ENCODE data around the gene PSMG4.
"Not testable (repeated sequence)": the region's sequence is repeated elsewhere in the genome, so short reads cannot be mapped to it uniquely, and the experiment has no call there.

PSMG4 gene

DNA sequence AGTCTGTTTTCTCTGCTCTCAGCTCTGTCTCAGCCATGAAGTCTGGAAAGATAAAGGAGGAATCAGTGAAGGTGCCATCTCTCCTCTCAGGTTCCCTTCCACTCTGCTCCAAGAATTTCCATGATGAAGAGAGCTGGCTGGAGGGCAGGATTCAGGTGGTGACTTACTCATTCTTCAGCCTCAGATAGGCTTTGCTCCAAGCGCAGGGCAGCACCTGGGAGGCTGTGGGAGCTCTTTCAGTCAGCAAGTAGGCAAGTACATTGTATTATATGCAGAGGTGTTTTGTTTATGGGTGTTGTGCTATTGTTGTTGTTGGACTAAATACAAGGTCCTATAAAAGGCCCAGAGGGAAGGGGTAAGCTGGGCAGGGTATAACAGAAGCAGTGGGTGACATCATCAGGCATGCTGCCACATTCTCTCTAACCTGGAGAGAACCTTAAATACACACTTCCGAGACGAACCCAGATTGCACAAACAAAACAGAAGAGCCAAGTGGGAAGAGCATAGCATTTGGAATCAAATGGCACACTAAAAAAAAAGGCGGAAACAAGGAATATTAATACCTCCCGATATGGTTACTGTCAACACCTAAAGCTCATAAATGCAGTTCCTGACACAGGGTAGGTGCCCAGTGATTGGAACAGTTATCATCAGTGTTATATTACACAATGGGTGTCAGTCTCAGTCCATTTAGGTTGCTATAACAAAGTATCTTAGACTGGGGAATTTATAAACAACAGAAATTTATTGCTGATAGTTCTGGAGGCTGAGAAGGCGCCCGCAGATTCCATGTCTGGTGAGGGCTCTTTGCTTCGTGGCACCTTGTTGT lies 14.5 kb upstream of the PSMG4 start:
- intact Hi-C loops (cut with DNase I; ENCODE audit: low total_unique reads): loop anchor here (10.0 kb wide), 1 partner anchor 89 kb away; the partner anchor contains the start of gene TUBB2A
- Histone ChIP-seq H3K4me1 (peaks cover 0 to 13% (median 9%) of the 10 kb centered on the region in 4 donors), H3K27ac (no peak overlapping the region), H3K27me3 (peaks cover 0 to 30% of the 10 kb centered on the region in 2 donors), H3K4me3 (no peak overlapping the region), H3K9me3 (no peaks in the 10 kb centered on the region), H3K36me3 (no peaks in the 10 kb centered on the region)
- peak in 1 of 2 donors; percentile 12 for DNase-seq
- TF ChIP-seq CTCF (IDR thresholded peaks at IDR 0.05): no peak

- intact Hi-C loops (cut with DNase I; ENCODE audit: low total_unique reads): loop anchor here (10.0 kb wide), 1 partner anchor 90 kb away; the partner anchor contains the start of gene TUBB2A
- peaks cover 0 to 33% of the 10 kb centered on the region in 2 donors for H3K27me3 ChIP-seq
- H3K4me3 ChIP-seq, H3K27ac ChIP-seq, H3K36me3 ChIP-seq, H3K9me3 ChIP-seq: not testable (repeated sequence)
- peaks cover 0 to 13% (median 9%) of the 10 kb centered on the region in 4 donors for H3K4me1 ChIP-seq
- peak in 1 of 2 donors; percentile 7 for DNase-seq
These were observed 13.9 kb upstream of the PSMG4 start for GRCh38 chr6:3244832-3245161.

DNA sequence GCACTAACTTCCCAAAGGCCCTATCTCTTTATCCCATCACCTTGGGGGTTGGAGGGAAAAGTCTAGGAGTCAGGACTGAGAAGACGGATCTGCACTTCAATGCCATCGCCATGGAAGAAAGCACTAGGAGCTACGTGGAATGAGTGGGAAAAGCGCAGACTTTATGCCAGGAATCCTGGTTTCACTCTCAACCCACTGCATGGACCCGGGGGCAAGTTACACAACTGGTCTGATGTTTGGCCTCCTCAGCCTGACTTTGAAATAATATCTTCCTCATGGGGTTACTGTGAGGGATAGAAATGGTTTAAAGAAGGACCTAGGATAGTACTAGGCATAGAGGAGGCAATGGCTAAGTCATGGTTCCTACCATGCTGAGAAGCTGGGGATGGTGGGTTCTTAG lies 13.5 kb upstream of the PSMG4 start:
- DNase-seq: peak in 1 of 2 donors; percentile 32
- Histone ChIP-seq H3K4me1 (peaks cover 0 to 13% (median 9%) of the 10 kb centered on the region in 4 donors), H3K27ac (no peak overlapping the region), H3K36me3 (no peaks in the 10 kb centered on the region), H3K9me3 (no peaks in the 10 kb centered on the region), H3K4me3 (no peak overlapping the region), H3K27me3 (peaks cover 0 to 35% of the 10 kb centered on the region in 2 donors)
- TF ChIP-seq CTCF (IDR thresholded peaks at IDR 0.05): no peak
- intact Hi-C loops (cut with DNase I; ENCODE audit: low total_unique reads): loop anchor here (10.0 kb wide), 1 partner anchor 90 kb away; the partner anchor contains the start of gene TUBB2A

- Histone ChIP-seq H3K4me1 (peaks cover 0 to 21% (median 13%) of the 10 kb centered on the region in 4 donors), H3K9me3 (no peaks in the 10 kb centered on the region), H3K36me3 (no peaks in the 10 kb centered on the region), H3K4me3 (peak overlapping the region; percentile 21 to 39), H3K27me3 (peaks cover 0 to 35% of the 10 kb centered on the region in 2 donors), H3K27ac (no peak overlapping the region)
- peak in 1 of 2 donors; percentile 69 for DNase-seq
- no peak for TF ChIP-seq CTCF (IDR thresholded peaks at IDR 0.05)
- intact Hi-C loops (cut with DNase I; ENCODE audit: low total_unique reads): loop anchor here (10.0 kb wide), 1 partner anchor 93 kb away; the partner anchor contains the start of gene TUBB2A
These were observed 11.2 kb upstream of the PSMG4 start for GRCh38 chr6:3247255-3248146.

DNA sequence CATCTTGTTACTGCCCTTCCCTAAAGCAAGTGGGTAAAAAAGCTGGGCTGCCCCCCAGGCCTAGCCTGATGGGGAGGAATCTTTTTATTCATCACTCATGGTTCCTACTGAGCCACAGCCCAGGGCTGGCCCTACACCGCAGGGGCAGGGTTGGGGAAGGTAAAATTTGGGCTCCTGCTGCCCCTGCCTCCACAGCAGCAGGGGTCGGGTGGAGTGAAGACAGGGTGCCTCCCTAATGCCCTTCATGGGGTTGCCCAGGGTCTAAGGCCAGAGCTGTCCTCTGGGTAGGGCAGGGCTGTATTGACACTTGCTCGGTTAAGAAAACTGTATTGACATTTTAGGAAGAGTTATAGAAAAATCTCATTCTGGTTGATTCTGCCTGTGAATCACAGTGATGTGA lies 8.9 kb upstream of the PSMG4 start:
- no peak overlapping the region for H3K4me3 ChIP-seq
- intact Hi-C loops (cut with DNase I; ENCODE audit: low total_unique reads): loop anchor here (10.0 kb wide), 1 partner anchor 95 kb away; the partner anchor contains the start of gene TUBB2A
- H3K27ac ChIP-seq: no peak overlapping the region
- peaks cover 0 to 21% (median 13%) of the 10 kb centered on the region in 4 donors for H3K4me1 ChIP-seq
- H3K36me3 ChIP-seq: no peaks in the 10 kb centered on the region
- peaks cover 0 to 28% of the 10 kb centered on the region in 2 donors for H3K27me3 ChIP-seq
- no peaks in the 10 kb centered on the region for H3K9me3 ChIP-seq
- no peak for TF ChIP-seq CTCF (IDR thresholded peaks at IDR 0.05)
- DNase-seq: no peak
